GM19372 (cell line): ENCODE measurements around the gene SWAP70.

ENCODE experiments used
- ATAC-seq: cut with Tn5 transposase; IDR thresholded peaks from one replicate; pipeline ENCODE4 v1.9.1; 2021; ENCODE audit warnings: mild to moderate bottlenecking, low read depth, moderate library complexity; ENCODE audit not compliant: unreplicated experiment

SWAP70 gene

DNA sequence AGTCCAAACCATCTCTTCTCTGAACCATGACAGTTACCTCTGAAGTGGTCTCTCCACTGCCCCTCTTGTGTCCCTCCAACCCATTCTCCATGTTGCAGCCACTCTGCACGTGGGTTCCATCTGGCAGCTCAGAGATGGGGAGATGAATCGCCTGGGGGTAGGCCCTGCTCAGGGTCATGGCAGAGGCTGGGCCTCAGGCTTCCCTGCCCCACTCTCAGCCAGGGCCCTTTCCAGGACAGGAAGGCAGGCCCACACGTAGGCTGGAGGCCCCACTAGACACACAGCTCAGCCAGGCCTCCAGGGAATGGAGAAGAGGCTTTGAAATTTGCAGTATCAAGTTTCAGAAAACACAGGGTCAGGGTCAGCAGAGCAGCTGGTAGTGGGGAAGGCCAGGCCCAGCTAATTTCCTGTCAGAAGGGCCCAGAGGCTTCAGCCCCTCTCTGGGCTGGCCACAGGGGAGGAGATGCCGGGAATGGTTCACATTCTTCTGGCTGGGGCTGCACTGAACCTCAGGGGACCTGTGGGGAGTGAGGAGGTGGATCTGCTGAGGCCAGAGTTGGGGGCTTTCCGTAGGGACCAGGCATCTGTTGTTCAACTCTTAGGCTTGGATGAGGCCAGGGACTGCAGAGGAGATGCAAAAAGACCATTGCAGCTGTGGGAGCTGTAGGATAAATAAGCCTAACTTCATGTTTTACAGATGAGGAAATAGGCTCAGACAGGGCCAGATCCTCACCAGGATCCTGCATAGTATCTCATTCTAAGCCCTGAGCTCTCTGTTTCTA, 101.6 kb downstream of the SWAP70 start:
- no peak for ATAC-seq

DNA sequence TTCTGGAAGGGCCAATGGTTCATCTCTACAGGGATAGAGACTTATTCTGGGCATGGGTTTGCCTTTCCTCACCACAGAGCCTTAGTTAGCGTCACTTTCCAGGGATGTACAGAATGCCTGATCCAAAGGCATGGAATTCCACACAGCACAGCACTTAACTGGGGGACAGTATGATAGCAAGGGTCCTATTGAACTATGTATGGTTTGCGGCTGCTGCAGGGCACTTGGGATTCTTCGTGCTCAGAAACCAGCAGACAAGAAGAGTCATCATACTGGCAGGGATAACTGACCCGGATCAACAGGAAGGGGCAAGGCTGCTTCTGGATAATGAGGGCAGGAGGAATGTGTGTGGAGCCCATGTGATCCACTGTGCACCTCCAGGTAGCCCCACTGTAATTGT, 105.7 kb downstream of the SWAP70 start:
- no peak for ATAC-seq

DNA sequence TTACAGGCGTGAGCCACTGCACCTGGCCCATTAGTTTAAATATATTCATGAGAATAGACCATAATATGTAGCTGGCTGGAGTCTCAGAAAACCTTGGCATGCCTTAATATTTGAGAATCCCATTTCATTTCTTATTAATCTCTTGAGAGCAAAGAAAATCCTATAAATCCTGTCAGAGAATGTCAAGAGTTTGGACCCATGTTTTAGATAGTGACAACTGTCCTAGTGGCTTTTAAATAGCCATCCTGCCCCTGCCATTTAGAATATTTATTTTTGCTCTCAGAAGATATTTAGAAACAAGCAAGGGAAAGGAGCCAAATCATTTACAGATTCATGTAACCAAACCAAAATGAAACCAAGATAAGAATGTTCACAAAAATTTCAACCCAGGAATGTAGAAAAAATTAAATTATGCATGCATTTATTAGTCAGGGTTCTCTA, 107.2 kb downstream of the SWAP70 start:
- no peak for ATAC-seq

DNA sequence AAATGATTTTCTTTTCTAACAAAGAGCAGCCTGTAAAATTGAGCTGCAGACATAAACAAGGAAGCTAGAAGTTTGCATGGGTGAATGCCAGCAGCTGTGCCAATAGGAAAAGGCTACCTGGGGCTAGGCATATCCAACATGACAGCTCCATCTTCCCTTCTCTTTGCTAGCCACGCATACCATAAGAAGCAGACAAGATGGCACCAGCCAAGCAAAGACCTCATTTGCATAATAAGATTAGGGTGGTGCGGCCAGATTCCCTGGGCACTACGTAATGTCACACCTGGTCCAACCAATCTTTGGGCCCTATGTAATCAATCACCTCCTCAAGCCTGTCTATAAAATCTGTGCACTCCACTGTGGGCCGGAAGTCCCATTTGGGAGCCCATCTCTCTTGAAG, 108.3 kb downstream of the SWAP70 start:
- no peak for ATAC-seq

DNA sequence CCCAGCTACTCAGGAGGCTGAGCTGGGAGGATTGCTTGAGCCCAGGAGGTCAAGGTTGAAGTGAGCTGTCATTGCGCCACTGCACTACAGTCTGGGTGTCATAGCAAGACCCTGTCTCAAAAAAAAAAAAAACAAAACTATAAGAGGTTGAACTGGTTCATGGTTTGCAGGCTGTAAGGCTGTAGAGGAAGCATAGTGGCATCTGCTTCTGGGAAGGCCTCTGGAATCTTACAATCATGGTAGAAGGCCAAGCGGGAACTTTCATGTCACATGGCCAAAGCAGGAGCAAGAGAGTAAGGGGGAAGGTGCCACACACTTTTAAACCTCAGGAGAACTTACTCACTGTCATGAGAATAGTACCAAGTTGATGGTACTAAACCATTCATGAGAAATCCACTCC, 109.6 kb downstream of the SWAP70 start:
- no peak for ATAC-seq

DNA sequence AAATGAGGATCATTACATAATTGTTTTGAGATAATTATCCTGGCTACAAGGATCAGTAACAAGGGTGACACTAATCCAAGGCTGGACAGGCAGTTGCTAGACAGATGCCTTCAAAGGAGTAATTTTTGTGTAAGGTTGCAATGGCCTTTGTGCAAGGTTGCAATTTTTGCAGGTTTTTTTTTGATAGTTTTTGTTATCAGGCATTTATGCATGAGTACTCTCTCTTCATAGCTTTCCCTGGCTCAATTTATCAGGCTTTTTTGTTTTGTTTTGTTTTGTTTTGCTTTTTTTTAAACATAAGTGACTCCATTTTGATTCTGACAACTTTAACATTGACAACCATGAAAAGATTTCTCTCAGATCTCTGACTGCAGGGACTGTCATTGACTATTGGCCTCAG, 110.2 kb downstream of the SWAP70 start:
- ATAC-seq = no peak

DNA sequence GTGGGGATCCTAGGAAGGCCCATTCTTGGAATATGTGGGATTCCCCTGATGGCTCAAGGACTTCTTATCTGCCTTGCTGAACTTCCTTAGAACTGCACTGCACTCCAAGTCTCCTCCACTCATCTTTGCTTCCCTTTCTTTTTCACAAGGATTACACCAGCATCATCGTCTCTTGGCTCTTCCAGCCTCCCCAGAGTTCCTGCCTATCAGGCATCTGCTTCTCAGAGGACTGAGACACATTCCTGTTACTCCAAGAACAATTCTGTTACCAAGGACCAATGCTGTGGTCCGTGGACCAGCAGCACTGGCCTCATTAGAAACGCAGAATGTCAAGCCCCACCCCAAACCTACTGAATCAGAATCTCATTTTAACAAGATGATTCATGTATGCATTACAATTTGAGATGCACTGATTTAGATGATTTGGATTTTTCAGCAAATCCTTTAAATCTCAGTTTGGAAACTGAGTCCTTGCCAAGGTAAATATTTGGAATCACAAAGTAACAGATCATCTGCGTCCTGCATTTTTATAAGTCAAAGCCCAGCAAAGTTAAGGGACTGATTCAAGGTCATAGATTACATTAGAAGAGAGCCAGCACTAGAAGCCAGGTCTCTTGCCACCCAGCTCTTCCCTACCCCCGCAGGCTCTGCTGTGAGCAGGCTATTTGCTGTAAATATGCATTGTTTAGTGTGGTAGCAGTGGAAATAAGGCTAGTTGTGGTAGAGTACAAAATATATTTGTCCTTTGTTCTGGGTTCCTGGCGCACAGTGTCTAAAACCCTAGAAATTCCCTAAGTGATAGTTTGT, 110.9 kb downstream of the SWAP70 start:
- no peak for ATAC-seq

DNA sequence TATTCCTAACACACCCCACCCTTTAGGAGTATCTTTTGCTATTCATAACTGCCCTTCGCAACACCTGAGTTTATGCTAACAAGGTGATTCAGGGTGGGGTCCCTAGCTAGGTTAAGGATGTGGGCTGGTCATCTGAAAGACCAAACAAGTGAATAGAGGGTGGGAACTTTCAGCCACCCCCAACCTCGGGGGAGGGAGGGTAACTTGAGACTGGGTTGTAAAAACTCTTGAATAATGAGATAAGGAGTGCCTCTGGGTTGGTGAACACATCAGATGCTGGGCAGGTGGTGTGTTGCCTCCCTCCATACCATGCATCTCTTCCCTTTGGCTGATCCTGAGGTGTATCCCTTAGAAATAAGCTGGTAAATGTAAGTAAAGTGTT, 111.5 kb downstream of the SWAP70 start:
- no peak for ATAC-seq

DNA sequence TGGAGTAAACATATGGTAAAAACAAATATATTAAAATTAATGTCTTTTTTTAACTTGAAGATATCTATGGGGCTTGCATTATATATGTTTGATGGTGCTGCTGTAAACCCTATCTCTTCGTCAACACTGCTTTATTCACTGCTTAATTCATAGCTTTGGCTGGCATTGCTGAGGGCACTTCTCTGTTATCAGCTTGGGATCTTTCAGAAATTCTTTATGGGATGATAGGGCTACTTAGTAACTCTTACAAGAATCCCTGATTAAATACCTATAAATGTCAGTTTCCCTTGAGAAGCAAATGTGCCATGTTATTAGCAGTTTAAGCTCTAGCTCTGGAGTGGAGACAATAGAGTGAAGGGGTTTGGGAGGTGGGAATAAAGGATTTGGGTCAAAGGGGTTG, 112.3 kb downstream of the SWAP70 start:
- no peak for ATAC-seq

DNA sequence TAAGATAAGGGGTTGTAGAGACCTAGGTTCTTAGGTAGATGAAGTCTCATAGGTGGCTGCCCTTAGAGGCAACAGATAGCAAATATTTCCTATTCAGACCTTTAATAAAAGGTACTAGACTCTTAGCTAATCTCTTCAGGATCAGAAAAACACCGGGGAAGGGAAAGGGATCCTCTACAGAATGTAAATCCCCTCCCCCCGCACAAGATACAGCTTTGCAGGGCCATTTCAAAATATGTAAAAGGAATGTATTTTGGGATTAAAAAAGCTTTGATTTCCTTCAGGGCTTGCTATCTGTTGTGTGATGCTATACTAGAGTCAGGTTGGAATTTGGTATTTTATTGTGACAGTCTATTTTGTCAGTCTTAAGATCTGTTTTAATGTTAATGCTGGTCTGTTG, 113.2 kb downstream of the SWAP70 start:
- ATAC-seq = no peak

DNA sequence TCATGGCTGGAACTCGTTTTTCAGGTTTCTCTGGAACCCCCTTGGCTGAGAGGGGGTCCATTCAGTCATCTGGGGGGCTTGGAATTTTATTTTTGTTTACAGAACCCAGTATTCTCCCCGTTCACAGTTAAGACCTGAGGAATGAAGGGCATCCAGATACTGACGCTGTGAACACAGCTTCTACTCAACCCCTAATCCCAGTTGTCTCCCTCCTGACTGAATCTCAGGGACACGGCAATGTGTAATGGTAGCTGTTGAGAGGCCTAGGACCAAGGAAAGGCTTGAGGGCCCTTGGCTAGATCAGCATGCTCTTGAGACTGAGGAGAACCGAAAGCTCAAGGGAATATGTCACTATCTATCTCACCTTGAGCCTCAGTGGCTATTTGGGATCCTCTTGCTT, 113.6 kb downstream of the SWAP70 start:
- ATAC-seq = no peak

DNA sequence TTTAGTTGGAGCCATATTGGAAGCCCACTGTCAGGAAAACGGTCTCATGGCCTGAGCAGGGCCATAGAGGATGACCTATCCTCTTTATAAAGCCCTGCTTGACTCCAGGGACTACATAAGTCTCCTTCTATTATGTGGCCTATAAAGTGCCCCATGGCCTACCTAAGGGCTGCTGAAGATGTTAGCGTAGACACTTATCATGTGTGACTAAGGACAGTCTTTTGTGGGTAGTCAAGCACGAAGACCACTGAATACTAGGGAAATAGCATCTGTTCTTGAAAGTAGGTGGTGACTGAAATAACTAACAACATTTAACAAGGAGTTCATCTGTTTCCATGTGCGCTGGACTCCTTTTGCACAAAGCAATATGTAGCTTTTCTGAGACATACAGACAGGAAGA, 117.1 kb downstream of the SWAP70 start:
- ATAC-seq = no peak

DNA sequence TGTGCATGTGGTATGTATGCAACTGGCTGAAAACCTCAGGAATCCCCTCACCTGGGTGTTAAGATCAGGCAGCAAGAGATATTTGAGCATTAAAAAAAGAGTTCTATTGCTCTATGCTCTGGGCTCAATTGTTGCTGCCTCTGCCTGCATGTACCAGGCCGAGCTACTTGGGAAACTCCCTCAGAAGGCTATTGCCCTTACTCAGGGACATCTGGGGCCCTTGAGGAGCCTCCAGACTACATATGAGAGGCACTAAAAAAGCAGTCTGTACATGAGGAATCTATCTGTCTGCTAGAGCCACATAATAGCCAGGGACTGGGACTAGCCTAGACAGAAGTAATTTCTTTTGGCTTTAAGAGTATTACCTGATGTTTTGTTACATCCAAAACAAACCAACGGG, 120.1 kb downstream of the SWAP70 start:
- no peak for ATAC-seq

DNA sequence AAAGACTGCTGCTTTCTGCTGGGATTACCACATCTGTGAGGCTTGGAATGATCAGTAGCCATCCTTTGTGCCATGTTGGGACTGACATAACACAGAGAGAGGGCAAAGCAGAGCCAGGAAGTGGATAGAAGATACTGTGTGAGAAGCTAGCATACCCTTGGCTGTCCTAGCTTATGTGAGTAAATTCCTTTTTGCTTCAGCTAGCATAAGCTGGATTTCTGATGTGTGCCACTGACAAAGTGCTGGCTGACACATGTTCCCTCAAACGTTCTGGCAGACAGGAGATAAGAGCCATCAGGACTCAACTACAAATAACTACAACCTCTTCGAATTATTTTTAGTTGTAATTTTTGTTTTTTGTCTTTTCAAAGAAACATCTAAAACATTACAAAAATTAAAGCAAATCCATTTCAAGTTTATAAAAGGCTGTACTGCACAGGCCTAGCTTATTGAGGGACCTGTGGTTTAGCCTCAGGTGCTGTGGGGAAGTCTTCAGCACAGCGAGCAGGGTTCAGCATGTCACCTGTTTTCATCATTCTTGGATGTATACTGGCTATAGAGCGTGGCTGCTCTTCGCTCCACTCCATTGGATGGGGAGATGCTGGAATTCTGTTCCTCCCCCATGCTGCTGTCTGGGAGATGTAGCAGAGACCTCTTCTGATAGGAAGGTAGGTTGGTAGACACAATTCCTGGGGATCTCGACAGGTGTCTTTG, 120.9 kb downstream of the SWAP70 start:
- ATAC-seq = no peak

DNA sequence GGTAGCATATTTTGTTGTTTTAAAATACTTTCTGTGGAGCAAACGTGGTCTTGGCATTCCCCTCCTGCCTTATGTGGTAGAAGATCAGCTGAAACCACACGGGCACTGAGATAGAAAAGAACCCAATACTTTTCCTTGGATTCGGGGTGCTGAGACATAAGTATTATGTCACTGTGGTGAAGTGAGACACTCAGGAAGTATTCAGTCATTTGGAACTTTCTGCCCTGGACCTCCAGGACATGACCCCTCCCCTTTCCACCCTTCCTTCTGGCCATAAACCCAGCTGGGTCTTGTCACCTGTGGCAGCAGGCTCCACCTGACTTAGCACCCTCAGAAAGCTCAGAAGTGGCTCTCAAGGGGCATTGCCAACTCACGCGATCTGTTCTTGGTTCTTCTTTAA, 123.4 kb downstream of the SWAP70 start:
- ATAC-seq = no peak

DNA sequence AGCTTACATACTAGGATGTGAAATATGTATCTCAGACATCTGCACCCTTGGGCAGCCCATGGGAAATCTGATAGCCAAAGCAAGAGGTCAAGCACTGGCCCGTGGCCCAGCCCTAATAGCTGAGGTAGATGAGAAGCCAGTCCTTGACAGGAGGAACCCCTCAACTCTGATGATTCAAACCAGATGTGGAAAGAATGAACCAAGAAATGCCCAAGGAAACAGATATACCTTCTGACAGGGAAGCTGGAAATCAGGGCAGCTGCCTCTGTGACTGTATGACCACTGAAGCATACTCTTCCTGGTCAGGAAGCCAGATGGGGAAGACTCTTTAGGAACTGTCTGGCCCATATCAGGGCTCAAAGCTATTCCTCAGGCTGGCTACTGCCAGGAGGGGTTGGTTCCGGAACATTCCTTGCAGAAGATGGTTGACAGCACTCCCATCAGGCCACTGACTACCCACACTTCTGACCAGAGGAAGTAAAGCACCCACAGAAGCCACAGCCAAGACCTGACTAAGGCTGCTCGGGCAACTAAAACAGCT, 124.2 kb downstream of the SWAP70 start:
- ATAC-seq = no peak

DNA sequence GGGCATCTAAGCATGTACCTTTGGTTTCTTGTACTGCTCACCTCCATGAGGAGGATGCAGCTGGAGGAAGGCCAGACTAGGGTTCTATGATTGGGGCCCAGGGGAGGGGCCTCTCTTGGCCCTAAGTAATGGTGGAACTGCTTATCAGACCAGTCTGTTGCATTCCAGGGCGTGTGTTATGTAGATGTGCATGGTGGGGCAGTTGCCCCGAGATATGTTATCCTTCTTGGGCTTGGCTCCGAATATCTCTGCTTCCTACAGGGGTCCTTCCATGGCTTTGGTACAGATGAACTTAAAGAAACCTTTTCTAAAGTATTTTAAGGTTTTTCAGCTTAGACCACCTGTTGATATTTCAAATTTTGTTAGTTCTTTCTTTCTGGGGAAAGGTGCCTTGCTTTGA, 126.0 kb downstream of the SWAP70 start:
- ATAC-seq = no peak

DNA sequence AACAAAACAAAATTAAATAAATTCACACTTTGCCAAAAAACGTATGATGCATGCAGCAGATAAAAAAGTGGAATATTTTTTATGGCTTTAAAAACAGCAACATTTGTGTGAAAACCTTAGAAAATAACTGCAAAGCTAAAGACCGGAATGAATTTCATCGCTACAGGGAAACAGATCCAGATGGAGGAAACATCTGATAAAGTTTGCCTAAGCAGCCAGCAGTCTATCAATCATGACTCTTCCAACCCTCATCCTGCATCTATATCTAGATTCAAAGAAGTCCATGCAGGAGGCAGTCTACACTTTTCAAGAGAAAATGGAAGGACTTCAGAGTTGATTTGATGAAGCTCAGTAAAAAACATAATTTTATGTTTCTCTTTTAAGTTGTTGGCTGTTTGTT, 126.8 kb downstream of the SWAP70 start:
- no peak for ATAC-seq

DNA sequence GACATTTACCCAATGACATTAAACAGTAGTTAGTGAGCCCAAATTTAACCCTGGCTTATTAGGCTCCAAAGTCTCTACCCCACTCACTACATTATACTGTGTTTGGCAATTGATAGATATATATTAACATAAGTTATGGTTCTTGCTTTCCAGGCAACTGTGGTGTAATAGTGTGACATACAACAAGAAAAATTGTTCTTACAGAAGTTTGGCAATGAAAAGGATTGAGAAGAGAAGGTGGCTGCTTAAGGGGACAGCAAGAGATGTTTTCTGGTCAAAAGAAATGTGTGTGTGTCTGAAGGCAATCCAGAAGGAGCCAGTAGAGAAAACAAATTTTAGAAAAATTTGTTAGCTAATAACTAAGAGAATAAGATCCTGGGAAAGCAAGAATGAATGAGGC, 132.4 kb downstream of the SWAP70 start:
- ATAC-seq = no peak

DNA sequence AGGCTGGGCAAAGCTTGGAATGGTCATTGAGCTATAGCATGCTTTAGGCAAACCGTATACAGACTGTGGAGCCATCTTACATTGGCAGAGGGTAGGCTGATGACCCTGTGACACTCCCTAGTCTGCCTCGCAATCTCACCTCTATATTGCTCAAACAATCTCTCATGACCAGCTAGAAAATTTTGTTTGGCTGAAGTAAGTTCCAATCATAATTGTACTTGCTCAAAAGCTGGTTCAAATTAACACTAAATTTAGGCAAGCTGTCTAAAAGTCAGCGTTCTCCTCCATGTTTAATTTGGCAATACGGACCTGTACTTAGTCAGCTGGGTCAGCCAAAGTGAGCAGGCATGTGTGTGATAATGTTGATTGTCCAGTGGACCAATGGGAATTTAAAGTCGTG, 133.0 kb downstream of the SWAP70 start:
- ATAC-seq = no peak

DNA sequence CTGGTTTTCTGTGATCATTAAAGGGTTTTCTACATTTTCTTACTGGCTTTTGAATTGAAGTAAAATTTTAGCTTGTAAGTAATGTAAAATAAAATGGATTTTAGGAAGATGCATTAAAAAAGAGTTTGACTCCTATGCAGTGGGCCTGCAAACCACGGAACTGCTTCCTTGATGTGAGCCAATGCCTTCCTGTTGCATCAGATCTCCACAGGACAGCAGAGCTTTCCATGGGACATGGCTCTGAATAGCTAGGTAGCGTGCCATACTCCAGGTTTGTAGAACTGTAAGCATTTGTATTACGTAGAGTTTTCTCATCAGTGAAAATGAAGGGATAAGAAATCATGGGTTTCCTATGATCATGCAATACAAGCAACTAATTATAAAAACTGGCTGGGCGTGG, 133.4 kb downstream of the SWAP70 start:
- no peak for ATAC-seq
